ENCODE results near the gene ISYNA1. TPM values are rescaled to one million over a fixed set of nuclear protein-coding genes. Genes with fewer than 3 reads are reported as not detected.

The ISYNA1 gene
- total RNA-seq, 1 donor from 2014 or later = 153 TPM

DNA sequence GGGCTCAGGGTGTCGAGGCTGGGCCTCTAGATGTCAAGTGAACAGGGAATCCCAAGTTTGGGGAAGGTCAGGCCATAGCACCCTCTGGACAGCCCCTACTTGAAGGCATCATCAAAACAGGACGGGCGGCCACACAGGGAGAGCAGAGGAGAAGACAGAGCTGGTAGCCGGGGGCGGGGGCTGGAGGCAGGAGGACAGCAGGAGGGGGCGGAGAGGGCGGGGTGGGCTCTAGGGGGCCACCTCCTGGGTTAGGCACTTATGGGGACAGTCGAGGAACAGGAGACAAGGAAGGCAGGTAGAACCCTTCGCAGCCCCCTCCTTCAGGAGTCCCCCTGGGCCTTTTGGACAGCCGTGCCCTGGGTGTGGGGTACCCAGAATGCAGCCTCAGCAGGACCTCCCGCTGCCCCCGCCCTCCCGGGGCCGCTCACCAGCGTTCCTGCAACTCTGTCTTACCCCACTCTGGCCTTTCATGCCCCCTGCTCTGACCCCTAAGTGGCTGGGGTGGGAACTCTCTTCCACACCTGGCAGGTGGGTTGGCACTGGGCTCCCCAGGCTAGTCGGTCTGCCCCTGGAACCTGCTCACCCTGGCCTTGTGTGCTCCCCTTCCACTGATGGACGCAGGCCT, 12.9 kb downstream of the ISYNA1 start:
- H3K9me3 ChIP-seq (ENCODE audit: insufficient read depth, low read depth, low read length) = no peaks in the 10 kb centered on the region
- Mint-ChIP-seq H3K27me3 (ENCODE audit: low read depth, unreplicated experiment) (no peaks in the 10 kb centered on the region), H3K9me3 (ENCODE audit: unreplicated experiment) (no peaks in the 10 kb centered on the region), H3K4me1 (ENCODE audit: low read depth, unreplicated experiment) (peaks cover 3% of the 10 kb centered on the region), H3K4me3 (ENCODE audit: unreplicated experiment) (no peak overlapping the region), H3K27ac (ENCODE audit: unreplicated experiment) (no peak overlapping the region), H3K36me3 (ENCODE audit: low read depth, unreplicated experiment) (peaks cover 4% of the 10 kb centered on the region)
- no peak overlapping the region for H3K27ac ChIP-seq (ENCODE audit: low read depth, low read length)
- H3K4me3 ChIP-seq (ENCODE audit: insufficient read depth, low read depth, low read length) = no peak overlapping the region
- peaks cover 39% of the 10 kb centered on the region for H3K4me1 ChIP-seq (ENCODE audit: insufficient read depth, low read length)
- FAIRE-seq = no peak
- no peak overlapping the region for H2AFZ ChIP-seq (ENCODE audit: low read depth, low read length)
- no peaks in the 10 kb centered on the region for H3K27me3 ChIP-seq (ENCODE audit: insufficient read depth, low read length)
- no peaks in the 10 kb centered on the region for H3K36me3 ChIP-seq (ENCODE audit: insufficient read depth, low read length)
- peaks cover 78% of the 10 kb centered on the region for H3K79me2 ChIP-seq (ENCODE audit: insufficient read depth, low read length)
- H3K9ac ChIP-seq (ENCODE audit: low read length) = peak overlapping the region; percentile 3
- TF ChIP-seq EZH2 (IDR thresholded peaks at IDR 0.05; ENCODE audit: insufficient read depth, low read length) = no peak
- TF ChIP-seq, protein P1, sequence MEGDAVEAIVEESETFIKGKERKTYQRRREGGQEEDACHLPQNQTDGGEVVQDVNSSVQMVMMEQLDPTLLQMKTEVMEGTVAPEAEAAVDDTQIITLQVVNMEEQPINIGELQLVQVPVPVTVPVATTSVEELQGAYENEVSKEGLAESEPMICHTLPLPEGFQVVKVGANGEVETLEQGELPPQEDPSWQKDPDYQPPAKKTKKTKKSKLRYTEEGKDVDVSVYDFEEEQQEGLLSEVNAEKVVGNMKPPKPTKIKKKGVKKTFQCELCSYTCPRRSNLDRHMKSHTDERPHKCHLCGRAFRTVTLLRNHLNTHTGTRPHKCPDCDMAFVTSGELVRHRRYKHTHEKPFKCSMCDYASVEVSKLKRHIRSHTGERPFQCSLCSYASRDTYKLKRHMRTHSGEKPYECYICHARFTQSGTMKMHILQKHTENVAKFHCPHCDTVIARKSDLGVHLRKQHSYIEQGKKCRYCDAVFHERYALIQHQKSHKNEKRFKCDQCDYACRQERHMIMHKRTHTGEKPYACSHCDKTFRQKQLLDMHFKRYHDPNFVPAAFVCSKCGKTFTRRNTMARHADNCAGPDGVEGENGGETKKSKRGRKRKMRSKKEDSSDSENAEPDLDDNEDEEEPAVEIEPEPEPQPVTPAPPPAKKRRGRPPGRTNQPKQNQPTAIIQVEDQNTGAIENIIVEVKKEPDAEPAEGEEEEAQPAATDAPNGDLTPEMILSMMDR (IDR thresholded peaks at IDR 0.05; ENCODE audit: insufficient read depth, low read depth, low read length) = no peak
- H4K20me1 ChIP-seq (ENCODE audit: insufficient read depth, low read length) = peaks cover 77% of the 10 kb centered on the region
- H3K4me2 ChIP-seq (ENCODE audit: low read length) = no peak overlapping the region
- DNase-seq (ENCODE audit: low read depth) = no peak

GRCh38 chr19:18424122-18424889, 13.6 kb downstream of the ISYNA1 start:
- H3K4me1 Mint-ChIP-seq (ENCODE audit: low read depth, unreplicated experiment) = peaks cover 3% of the 10 kb centered on the region
- no peak for FAIRE-seq
- Histone ChIP-seq H3K9ac (ENCODE audit: low read length) (no peak overlapping the region), H3K4me2 (ENCODE audit: low read length) (no peak overlapping the region), H3K79me2 (ENCODE audit: insufficient read depth, low read length) (peaks cover 83% of the 10 kb centered on the region), H4K20me1 (ENCODE audit: insufficient read depth, low read length) (peaks cover 78% of the 10 kb centered on the region), H2AFZ (ENCODE audit: low read depth, low read length) (no peak overlapping the region), H3K9me3 (ENCODE audit: insufficient read depth, low read depth, low read length) (no peaks in the 10 kb centered on the region), H3K4me1 (ENCODE audit: insufficient read depth, low read length) (peaks cover 35% of the 10 kb centered on the region), H3K27me3 (ENCODE audit: insufficient read depth, low read length) (no peaks in the 10 kb centered on the region), H3K4me3 (ENCODE audit: insufficient read depth, low read depth, low read length) (no peak overlapping the region), H3K36me3 (ENCODE audit: insufficient read depth, low read length) (no peaks in the 10 kb centered on the region), H3K27ac (ENCODE audit: low read depth, low read length) (no peak overlapping the region)
- no peak overlapping the region for H3K4me3 Mint-ChIP-seq (ENCODE audit: unreplicated experiment)
- no peak for DNase-seq (ENCODE audit: low read depth)
- no peak for TF ChIP-seq EZH2 (IDR thresholded peaks at IDR 0.05; ENCODE audit: insufficient read depth, low read length)
- TF ChIP-seq, protein P1 (IDR thresholded peaks at IDR 0.05; ENCODE audit: insufficient read depth, low read depth, low read length) = no peak
- H3K36me3 Mint-ChIP-seq (ENCODE audit: low read depth, unreplicated experiment) = peaks cover 4% of the 10 kb centered on the region
- no peak overlapping the region for H3K27ac Mint-ChIP-seq (ENCODE audit: unreplicated experiment)
- H3K9me3 Mint-ChIP-seq (ENCODE audit: unreplicated experiment) = no peaks in the 10 kb centered on the region
- H3K27me3 Mint-ChIP-seq (ENCODE audit: low read depth, unreplicated experiment) = no peaks in the 10 kb centered on the region

Measured in astrocyte (in vitro differentiated cells and primary cell).